GM19468 (cell line): ENCODE measurements around the gene CCDC69.
A peak's percentile ranks its signal among the peaks of the same experiment; 100 is the strongest.

Experiments used
- ATAC-seq: cut with Tn5 transposase; IDR thresholded peaks from one replicate; pipeline ENCODE4 v1.9.1; 2021; ENCODE audit warnings: mild to moderate bottlenecking, moderate library complexity, moderate number of reproducible peaks; ENCODE audit not compliant: unreplicated experiment; ENCODE audit errors: extremely low read depth

The CCDC69 gene

GRCh38 chr5:151225071-151225470, 1.2 kb upstream of the CCDC69 start:
- no peak for ATAC-seq

- ATAC-seq, result no peak
These were observed 480 bp upstream of the CCDC69 start for GRCh38 chr5:151224372-151224771.

- ATAC-seq, result peak; percentile 56
These were observed 974 bp downstream of the CCDC69 start for GRCh38 chr5:151222790-151223446.

GRCh38 chr5:151222054-151222789, 1.7 kb downstream of the CCDC69 start:
- ATAC-seq, result no peak

GRCh38 chr5:151221574-151221973, 2.3 kb downstream of the CCDC69 start:
- ATAC-seq, result no peak

- no peak for ATAC-seq
These were observed 4.1 kb downstream of the CCDC69 start for GRCh38 chr5:151219789-151220188.

GRCh38 chr5:151219138-151219537, 4.8 kb downstream of the CCDC69 start:
- no peak for ATAC-seq

- ATAC-seq, result no peak
These were observed 5.7 kb downstream of the CCDC69 start for GRCh38 chr5:151218177-151218576.

- no peak for ATAC-seq
These were observed 7.1 kb downstream of the CCDC69 start for GRCh38 chr5:151216781-151217180.

GRCh38 chr5:151215546-151215880, 8.4 kb downstream of the CCDC69 start:
- no peak for ATAC-seq

GRCh38 chr5:151214614-151215545, 9.0 kb downstream of the CCDC69 start:
- ATAC-seq, result peak; percentile 46

- peak; percentile 91 for ATAC-seq
These were observed 9.9 kb downstream of the CCDC69 start for GRCh38 chr5:151213803-151214613.

- no peak for ATAC-seq
These were observed 11.5 kb downstream of the CCDC69 start for GRCh38 chr5:151212406-151212798.

- ATAC-seq, result no peak
These were observed 15.4 kb downstream of the CCDC69 start for GRCh38 chr5:151208481-151208914.

- ATAC-seq, result no peak
These were observed 18.5 kb downstream of the CCDC69 start for GRCh38 chr5:151205411-151205810.

- no peak for ATAC-seq
These were observed 19.8 kb downstream of the CCDC69 start for GRCh38 chr5:151204051-151204450.

- ATAC-seq, result no peak
These were observed 21.3 kb downstream of the CCDC69 start for GRCh38 chr5:151202381-151203139.

- ATAC-seq, result no peak
These were observed 22.8 kb downstream of the CCDC69 start for GRCh38 chr5:151200913-151201595.
